GM18519 (cell line): ENCODE measurements around the gene ACO1.

ENCODE experiments used
- ATAC-seq: cut with Tn5 transposase; IDR thresholded peaks from one replicate; pipeline ENCODE4 v1.9.1; 2021; ENCODE audit warnings: mild to moderate bottlenecking, moderate library complexity; ENCODE audit not compliant: unreplicated experiment, low FRiP score

ACO1 gene

GRCh38 chr9:32413424-32413823 lies 29.0 kb downstream of the ACO1 start:
- no peak for ATAC-seq

- ATAC-seq = no peak
Measured at GRCh38 chr9:32414856-32415255, 30.4 kb downstream of the ACO1 start.

- no peak for ATAC-seq
Measured at GRCh38 chr9:32419921-32420320, 35.5 kb downstream of the ACO1 start.

GRCh38 chr9:32422237-32422806 lies 37.9 kb downstream of the ACO1 start:
- ATAC-seq = no peak

- no peak for ATAC-seq
Measured at GRCh38 chr9:32423371-32423770, 38.9 kb downstream of the ACO1 start.

GRCh38 chr9:32424616-32425015 lies 40.2 kb downstream of the ACO1 start:
- ATAC-seq = no peak

GRCh38 chr9:32426278-32426939 lies 42.0 kb downstream of the ACO1 start:
- ATAC-seq = no peak

GRCh38 chr9:32427111-32427873 lies 42.8 kb downstream of the ACO1 start:
- ATAC-seq = no peak

- ATAC-seq = no peak
Measured at GRCh38 chr9:32430720-32431119, 46.3 kb downstream of the ACO1 start.

GRCh38 chr9:32431196-32431595 lies 46.8 kb downstream of the ACO1 start:
- ATAC-seq = no peak

- no peak for ATAC-seq
Measured at GRCh38 chr9:32431940-32432555, 47.6 kb downstream of the ACO1 start.

GRCh38 chr9:32434892-32435291 lies 50.4 kb downstream of the ACO1 start:
- ATAC-seq = no peak

GRCh38 chr9:32441678-32442077 lies 57.2 kb downstream of the ACO1 start:
- no peak for ATAC-seq

GRCh38 chr9:32442433-32442832 lies 58.0 kb downstream of the ACO1 start:
- no peak for ATAC-seq

- ATAC-seq = no peak
Measured at GRCh38 chr9:32449969-32450368, 65.5 kb downstream of the ACO1 start.

- no peak for ATAC-seq
Measured at GRCh38 chr9:32454280-32454679, 69.8 kb downstream of the ACO1 start.

GRCh38 chr9:32455738-32456137 lies 71.3 kb downstream of the ACO1 start:
- ATAC-seq = no peak

GRCh38 chr9:32456564-32456963 lies 72.1 kb downstream of the ACO1 start:
- no peak for ATAC-seq

- ATAC-seq = no peak
Measured at GRCh38 chr9:32463500-32464293, 79.3 kb downstream of the ACO1 start.

- no peak for ATAC-seq
Measured at GRCh38 chr9:32468740-32469139, 84.3 kb downstream of the ACO1 start.

GRCh38 chr9:32472344-32472743 lies 87.9 kb downstream of the ACO1 start:
- ATAC-seq = no peak
